Osteoblast (primary cell): ENCODE results near the gene DYNC2H1. TPM values are rescaled to one million over a fixed set of nuclear protein-coding genes. Genes with fewer than 3 reads are reported as not detected.

ENCODE experiments used
- DNase-seq: peaks from one replicate; pipeline ENCODE4 v3.0.0; 2011; ENCODE audit warnings: low spot score, mixed read lengths; ENCODE audit not compliant: insufficient read length; ENCODE audit errors: missing footprints
- H2AFZ ChIP-seq: 2 replicates; pipeline ENCODE4 v1.6.0; 2011; ENCODE audit warnings: mild to moderate bottlenecking, low read length
- H3K27ac ChIP-seq: 2 replicates; pipeline ENCODE4 v1.5.1; 2011; ENCODE audit warnings: mild to moderate bottlenecking, low read depth, low read length, moderate library complexity
- H3K27me3 ChIP-seq: 2 replicates; pipeline ENCODE4 v1.6.0; 2012; ENCODE audit warnings: mild to moderate bottlenecking, control low read depth, inconsistent platforms, low read length, moderate library complexity; ENCODE audit not compliant: insufficient read depth
- H3K36me3 ChIP-seq: 2 replicates; pipeline ENCODE4 v1.5.1; 2011; ENCODE audit warnings: mild to moderate bottlenecking, low read length, control low read depth, moderate library complexity; ENCODE audit not compliant: insufficient read depth
- H3K4me1 ChIP-seq: 2 replicates; pipeline ENCODE4 v1.5.1; 2011; ENCODE audit warnings: mild to moderate bottlenecking, low read length, control low read depth, moderate library complexity; ENCODE audit not compliant: insufficient read depth
- H3K4me2 ChIP-seq: 2 replicates; pipeline ENCODE4 v1.6.0; 2011; ENCODE audit warnings: mild to moderate bottlenecking, low read length; ENCODE audit not compliant: insufficient read depth
- H3K4me3 ChIP-seq: fragments of 200-600 bp; sonication (generic); 3 replicates; pipeline ENCODE4 v1.5.1; 2012; ENCODE audit warnings: mild to moderate bottlenecking, low read length, inconsistent platforms; ENCODE audit not compliant: insufficient read depth
- H3K79me2 ChIP-seq: 2 replicates; pipeline ENCODE4 v1.6.0; 2012; ENCODE audit warnings: mild to moderate bottlenecking, low read length, control low read depth, inconsistent platforms; ENCODE audit not compliant: insufficient read depth
- H3K9me3 ChIP-seq: 2 replicates; pipeline ENCODE4 v1.5.1; 2011; ENCODE audit warnings: low read depth, low read length, control low read depth
- H4K20me1 ChIP-seq: 2 replicates; pipeline ENCODE4 v1.6.0; 2012; ENCODE audit warnings: mild to moderate bottlenecking, low read length, control low read depth; ENCODE audit not compliant: insufficient read depth
- CTCF ChIP-seq: IDR thresholded peaks from 2 replicates; pipeline ENCODE4 v1.5.1; 2011; ENCODE audit warnings: mild to moderate bottlenecking, low read depth, low read length, moderate library complexity; ENCODE audit errors: extremely low read depth
- total RNA-seq: library from RNA; depleted of rRNA; stranded (reverse); fragments of >200 nt; gene quantifications from 2 replicates; pipeline ENCODE4 v1.2.3, GENCODE V29; 2012

The DYNC2H1 gene
- total RNA-seq, 1 donor: 82.2 TPM

GRCh38 chr11:103281301-103281700 is 172.1 kb downstream of the DYNC2H1 start:
- Histone ChIP-seq H3K27ac (no peak overlapping the region), H3K27me3 (no peaks in the 10 kb centered on the region), H4K20me1 (no peaks in the 10 kb centered on the region), H3K4me3 (no peak overlapping the region), H3K36me3 (no peaks in the 10 kb centered on the region), H3K4me2 (no peak overlapping the region), H3K9me3 (no peaks in the 10 kb centered on the region), H2AFZ (no peak overlapping the region), H3K79me2 (no peaks in the 10 kb centered on the region), H3K4me1 (no peaks in the 10 kb centered on the region)
- no peak for DNase-seq
- TF ChIP-seq CTCF: no peak

GRCh38 chr11:103284260-103284659 is 175.0 kb downstream of the DYNC2H1 start:
- Histone ChIP-seq H4K20me1 (no peaks in the 10 kb centered on the region), H3K27me3 (no peaks in the 10 kb centered on the region), H3K4me2 (no peak overlapping the region), H3K36me3 (no peaks in the 10 kb centered on the region), H3K4me1 (no peaks in the 10 kb centered on the region), H3K4me3 (no peak overlapping the region), H3K9me3 (no peaks in the 10 kb centered on the region), H3K79me2 (no peaks in the 10 kb centered on the region), H2AFZ (no peak overlapping the region), H3K27ac (no peak overlapping the region)
- no peak for DNase-seq
- TF ChIP-seq CTCF: no peak

GRCh38 chr11:103294516-103294915 is 185.3 kb downstream of the DYNC2H1 start:
- H3K4me3 ChIP-seq: no peak overlapping the region
- peaks cover 10% of the 10 kb centered on the region for H3K9me3 ChIP-seq
- no peak overlapping the region for H2AFZ ChIP-seq
- no peak for TF ChIP-seq CTCF
- peaks cover 15% of the 10 kb centered on the region for H3K36me3 ChIP-seq
- no peak overlapping the region for H3K4me2 ChIP-seq
- H4K20me1 ChIP-seq: no peaks in the 10 kb centered on the region
- no peak overlapping the region for H3K27ac ChIP-seq
- DNase-seq: no peak
- H3K79me2 ChIP-seq: no peaks in the 10 kb centered on the region
- no peaks in the 10 kb centered on the region for H3K4me1 ChIP-seq
- H3K27me3 ChIP-seq: no peaks in the 10 kb centered on the region

GRCh38 chr11:103295704-103296103 is 186.5 kb downstream of the DYNC2H1 start:
- Histone ChIP-seq H3K4me3 (no peak overlapping the region), H4K20me1 (no peaks in the 10 kb centered on the region), H3K4me2 (no peak overlapping the region), H3K9me3 (peaks cover 10% of the 10 kb centered on the region), H3K27me3 (no peaks in the 10 kb centered on the region), H3K79me2 (no peaks in the 10 kb centered on the region), H2AFZ (no peak overlapping the region), H3K36me3 (peaks cover 15% of the 10 kb centered on the region), H3K27ac (no peak overlapping the region), H3K4me1 (peaks cover 4% of the 10 kb centered on the region)
- TF ChIP-seq CTCF: no peak
- no peak for DNase-seq
